HG03280 (cell line): ENCODE data around the gene ELL2.
"Not testable (repeated sequence)": the region's sequence is repeated elsewhere in the genome, so short reads cannot be mapped to it uniquely, and the experiment has no call there.

Experiments
- ATAC-seq: cut with Tn5 transposase; IDR thresholded peaks from one replicate; pipeline ENCODE4 v1.9.1; 2021; ENCODE audit warnings: mild to moderate bottlenecking, moderate library complexity; ENCODE audit not compliant: unreplicated experiment

The ELL2 gene

DNA sequence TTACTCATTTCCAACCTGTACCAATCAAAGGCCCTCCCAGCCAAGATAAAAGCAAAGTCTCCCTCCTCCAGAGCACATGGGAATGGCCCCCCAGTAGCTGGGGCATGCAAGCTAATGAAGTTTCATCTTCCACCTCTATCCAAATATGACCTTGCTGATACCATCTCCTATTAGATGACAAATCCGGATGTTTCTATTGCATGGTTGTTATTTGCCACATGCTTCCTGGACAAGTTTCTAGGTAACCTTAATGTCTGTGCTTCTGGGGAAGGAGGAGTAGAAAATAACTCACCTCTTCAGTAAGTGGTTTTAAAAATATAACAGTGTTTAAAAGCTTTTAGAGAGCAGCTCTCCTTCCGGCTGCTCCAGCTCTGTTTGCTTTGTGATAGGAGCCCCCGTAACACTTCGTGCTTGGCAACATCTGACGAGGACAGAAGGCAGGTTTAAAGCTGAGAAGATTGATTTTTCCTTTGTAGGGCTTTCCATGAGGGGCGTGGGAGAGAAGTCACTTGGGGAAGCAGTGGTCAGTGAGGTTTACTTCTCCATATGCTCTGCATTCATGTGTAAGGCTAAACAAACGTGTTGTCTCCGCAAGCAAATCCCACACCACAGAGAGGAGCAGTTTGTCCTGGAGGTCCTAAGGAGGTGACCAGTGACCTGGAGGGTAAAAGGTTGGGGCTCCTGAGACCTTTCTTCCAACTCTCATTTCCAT is 98.8 kb downstream of the ELL2 start:
- ATAC-seq, result no peak

DNA sequence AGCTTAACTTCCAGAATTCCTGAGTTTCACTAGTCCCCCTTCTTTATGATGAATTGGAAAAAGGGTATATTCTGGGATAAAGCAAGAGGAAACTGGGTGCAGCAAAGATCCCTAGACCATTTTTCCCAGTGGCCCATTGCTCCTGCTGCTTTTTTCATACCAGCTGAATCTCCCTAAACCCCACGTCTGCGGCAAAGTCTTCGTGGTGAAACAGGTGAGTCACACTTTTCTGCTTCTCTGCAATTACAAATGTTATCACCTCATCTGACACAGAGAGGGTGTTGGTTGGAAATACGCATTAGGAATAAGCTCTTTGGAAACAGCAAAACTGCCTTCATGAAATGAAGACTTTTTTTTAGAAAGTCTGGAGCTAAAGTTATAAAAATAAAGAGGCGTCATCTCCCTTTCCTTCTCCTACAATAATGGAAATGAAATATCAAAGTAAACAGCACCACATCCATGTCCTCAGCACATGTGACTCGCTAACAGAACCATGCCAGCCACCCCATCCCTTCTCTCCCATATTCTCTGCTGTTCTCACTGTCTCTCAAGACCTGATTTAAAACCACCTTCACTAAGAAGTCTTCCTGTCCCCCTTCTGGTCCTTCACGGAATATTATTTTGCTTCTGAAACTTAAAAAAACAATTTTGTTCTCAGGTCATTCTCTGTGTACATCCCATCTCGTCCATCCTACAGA is 99.6 kb downstream of the ELL2 start:
- ATAC-seq, result no peak

DNA sequence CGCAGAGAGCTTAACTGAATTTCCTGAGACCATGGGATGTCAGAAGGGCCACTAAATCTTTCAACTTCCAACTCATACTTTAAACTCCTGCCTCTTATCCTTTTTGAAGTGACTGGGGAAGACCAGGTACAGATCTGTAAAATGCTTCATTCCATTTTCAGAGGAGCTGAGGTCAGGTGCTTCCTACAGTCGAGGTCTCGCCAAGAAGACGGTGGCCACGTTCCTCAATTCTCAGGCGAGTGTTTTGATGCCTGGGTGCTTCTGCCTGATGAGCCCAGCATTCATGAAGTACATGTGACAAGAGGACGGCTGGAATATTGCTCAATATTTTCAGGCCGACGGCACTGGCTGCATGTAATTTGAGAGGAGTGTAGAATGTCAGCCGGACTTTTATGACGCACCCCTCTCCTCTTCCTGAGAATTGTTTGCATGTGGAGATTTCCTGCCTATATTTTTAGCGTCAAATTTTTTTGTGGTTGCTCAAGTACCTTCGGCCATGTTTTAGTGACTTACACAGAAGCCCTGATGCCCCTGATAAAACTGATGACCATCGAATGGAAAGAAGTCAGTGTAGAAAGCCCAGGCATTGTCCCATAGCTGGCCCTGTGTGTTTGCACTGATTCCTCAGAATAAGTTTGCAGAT is 100.3 kb downstream of the ELL2 start:
- ATAC-seq, result no peak

DNA sequence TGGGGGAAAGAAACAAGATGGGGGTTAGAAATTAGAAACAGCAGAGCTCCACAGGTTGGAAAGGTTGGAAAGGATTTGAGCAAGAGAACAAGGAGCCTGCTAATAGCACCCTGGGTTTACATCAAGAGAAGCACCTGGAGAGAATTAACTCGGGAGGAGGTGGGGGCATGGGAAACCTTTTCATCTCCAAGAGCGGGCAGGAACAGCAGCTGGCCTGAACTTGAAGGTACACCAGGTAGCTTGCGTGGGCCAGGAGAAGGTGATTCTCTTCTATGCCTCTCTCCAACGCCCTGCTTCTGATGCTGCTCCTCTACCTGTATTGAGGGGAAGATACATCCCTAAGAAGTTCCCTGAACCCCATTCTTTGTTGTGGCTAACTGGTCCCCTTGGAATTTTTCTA is 102.0 kb downstream of the ELL2 start:
- ATAC-seq, result no peak

- peak; percentile 91 for ATAC-seq
Observed at GRCh38 chr5:95858661-95859595, 102.7 kb downstream of the ELL2 start.

GRCh38 chr5:95858023-95858461 is 103.6 kb downstream of the ELL2 start:
- ATAC-seq, result no peak

GRCh38 chr5:95857185-95857945 is 104.3 kb downstream of the ELL2 start:
- ATAC-seq, result no peak

DNA sequence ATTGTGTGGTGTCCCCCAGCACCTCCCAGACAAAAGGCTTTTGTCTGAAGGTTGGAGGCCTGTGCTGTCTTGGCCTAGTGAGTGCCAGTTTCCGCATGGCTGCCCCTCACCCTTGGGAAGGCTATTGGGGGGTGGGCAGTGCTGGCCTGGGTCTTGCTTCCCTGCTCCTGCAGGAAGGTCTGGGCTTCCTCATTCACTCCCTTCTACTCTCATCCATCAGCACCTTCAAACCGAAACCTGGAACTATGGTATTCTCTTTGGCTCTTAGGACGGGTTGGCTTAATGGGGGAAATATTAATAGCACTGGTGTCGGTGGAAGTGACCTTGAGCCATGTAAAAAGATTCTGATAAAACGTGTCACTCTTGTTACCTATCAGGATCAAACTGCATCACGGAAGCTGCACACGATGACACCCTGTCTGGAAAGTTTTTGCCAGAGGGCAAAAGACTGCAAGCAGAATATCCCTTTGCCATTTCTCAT is 105.1 kb downstream of the ELL2 start:
- ATAC-seq, result no peak

DNA sequence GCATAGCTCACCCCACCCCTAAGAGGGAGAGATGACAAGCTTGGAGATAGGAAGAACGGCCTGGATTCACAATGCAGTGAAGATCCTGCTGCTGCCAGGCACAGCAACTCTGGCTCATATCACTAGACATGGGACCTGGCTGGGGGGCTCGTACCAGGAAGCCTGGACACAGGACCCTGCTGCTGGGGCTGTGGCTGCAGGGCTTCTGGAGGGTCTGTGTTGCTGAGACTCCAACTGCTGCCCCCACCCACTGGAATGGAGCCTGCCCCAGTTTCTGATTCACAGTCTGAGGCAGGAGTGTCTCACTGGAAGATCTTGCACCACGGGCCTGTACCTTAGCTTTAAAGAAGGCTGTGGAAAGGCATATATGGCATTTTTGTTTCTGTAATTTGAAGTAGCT is 108.2 kb downstream of the ELL2 start:
- no peak for ATAC-seq

- ATAC-seq, result no peak
Observed at GRCh38 chr5:95852567-95852966, 109.1 kb downstream of the ELL2 start.

GRCh38 chr5:95851141-95851540 is 110.5 kb downstream of the ELL2 start:
- not testable (repeated sequence) for ATAC-seq

DNA sequence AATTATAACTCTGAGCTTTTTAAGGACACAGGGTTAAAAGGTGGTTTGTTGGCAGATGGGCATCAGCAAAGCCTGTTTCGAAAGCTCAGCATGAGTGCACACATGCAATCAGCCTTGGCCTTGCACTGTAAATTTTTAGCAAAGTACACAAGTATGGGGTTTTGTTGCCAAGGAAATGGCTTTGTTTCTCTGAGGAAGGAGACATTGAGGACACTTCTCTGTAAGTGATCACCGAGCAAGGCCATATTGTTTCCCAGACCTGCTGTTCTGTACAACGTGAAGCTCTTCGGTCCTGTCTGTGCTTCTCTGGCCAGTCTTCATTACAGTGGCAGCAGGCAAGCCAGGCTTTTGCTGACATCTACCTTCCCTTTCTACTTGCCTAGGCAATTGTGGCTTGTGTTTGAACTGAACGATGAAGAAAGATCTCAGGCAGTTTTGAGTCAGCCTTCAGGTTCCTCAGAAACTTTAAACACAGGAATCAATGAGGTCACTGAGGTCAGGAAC is 111.2 kb downstream of the ELL2 start:
- ATAC-seq, result no peak

DNA sequence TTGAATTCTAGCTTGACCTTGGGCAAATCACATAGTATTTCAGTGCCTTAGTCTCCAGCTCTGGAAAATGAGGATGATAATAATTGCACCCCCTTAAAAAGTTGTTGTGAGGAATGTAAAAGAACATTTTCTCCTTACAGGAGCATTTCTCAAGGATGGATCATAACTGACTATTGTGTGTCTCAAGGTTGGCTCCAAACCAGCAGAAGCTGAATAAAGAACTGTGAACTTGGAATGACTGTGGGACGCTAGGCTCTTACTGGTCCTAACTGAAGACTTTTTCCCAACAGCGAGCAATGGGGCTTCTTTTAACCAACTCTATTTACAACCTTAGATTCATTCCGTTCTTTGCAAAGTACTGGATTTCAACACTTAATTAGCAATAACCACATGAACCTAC is 113.0 kb downstream of the ELL2 start:
- no peak for ATAC-seq

DNA sequence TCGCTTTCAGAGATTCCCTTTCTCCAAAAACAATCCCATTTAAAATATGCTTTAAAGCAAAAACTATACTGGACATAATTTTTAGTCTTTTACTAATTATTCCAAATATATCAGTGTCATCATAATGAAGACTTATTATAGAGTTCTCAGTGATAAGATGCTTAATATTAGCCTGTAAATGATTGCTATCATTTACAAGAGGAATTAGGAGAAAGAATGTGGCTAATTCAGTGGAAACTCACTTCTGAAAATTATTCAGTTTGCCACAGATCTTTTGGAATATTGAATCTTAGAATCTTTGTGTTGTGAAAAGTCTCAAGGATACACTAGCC is 114.4 kb downstream of the ELL2 start:
- no peak for ATAC-seq

GRCh38 chr5:95846554-95847260 is 114.9 kb downstream of the ELL2 start:
- ATAC-seq, result peak; percentile 64

DNA sequence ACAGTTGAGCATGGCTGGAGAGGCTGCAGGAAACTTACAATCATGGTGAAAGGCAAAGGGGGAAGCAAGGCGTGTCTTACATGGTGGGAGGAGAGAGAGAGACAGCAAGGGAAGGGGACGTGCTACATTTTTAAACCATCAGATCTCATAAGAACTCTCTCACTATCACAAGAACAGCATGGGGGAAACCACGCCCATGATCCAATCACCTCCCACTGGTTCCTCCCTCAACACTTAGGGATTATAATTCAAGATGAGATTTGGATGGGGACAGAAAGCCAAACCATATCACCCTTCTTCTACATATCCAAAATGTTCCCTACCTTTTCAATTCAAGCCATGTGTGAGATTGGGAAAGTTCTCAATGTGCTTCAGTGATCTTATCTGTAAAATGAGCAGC is 116.3 kb downstream of the ELL2 start:
- no peak for ATAC-seq

- no peak for ATAC-seq
Observed at GRCh38 chr5:95843733-95844223, 117.9 kb downstream of the ELL2 start.

- peak; percentile 87 for ATAC-seq
Observed at GRCh38 chr5:95842854-95843544, 118.7 kb downstream of the ELL2 start.
